Measurements from ENCODE around the gene CLVS2. TPM values are rescaled to one million over a fixed set of nuclear protein-coding genes. Genes with fewer than 3 reads are reported as not detected.

CLVS2 gene
- total RNA-seq, 4 donors from 2014 or later, result 0.27 to 0.54 (median 0.50) TPM; not detected in 1

GRCh38 chr6:123089226-123089625 is 93.2 kb downstream of the CLVS2 start:
- Histone ChIP-seq H3K36me3 (no peaks in the 10 kb centered on the region), H3K4me1 (no peaks in the 10 kb centered on the region), H3K27me3 (no peaks in the 10 kb centered on the region), H3K9me3 (no peaks in the 10 kb centered on the region), H3K27ac (no peak overlapping the region), H3K4me3 (no peak overlapping the region)
- TF ChIP-seq CTCF (IDR thresholded peaks at IDR 0.05) (no peak), POLR2AphosphoS5 (IDR thresholded peaks at IDR 0.05) (no peak)
- ATAC-seq, result no peak
- 67 to 74% methylated on average over 1 of the region's 1 CpG for WGBS, 2 donors (ENCODE audit: low coverage in 1 of 2)

- ATAC-seq, result no peak
- Histone ChIP-seq H3K4me3 (no peak overlapping the region), H3K27me3 (no peaks in the 10 kb centered on the region), H3K27ac (no peak overlapping the region), H3K9me3 (no peaks in the 10 kb centered on the region), H3K4me1 (no peaks in the 10 kb centered on the region), H3K36me3 (no peaks in the 10 kb centered on the region)
- no peak for TF ChIP-seq CTCF (IDR thresholded peaks at IDR 0.05)
- no peak for TF ChIP-seq POLR2AphosphoS5 (IDR thresholded peaks at IDR 0.05)
- WGBS, 2 donors (ENCODE audit: low coverage in 1 of 2), result 90% methylated on average over 2 of the region's 2 CpGs; no CpG with 5 or more reads in 1 of the 2 donors
Measured at GRCh38 chr6:123091091-123091895, 95.3 kb downstream of the CLVS2 start.

GRCh38 chr6:123091896-123092271 is 95.8 kb downstream of the CLVS2 start:
- Histone ChIP-seq H3K4me1 (no peaks in the 10 kb centered on the region), H3K27ac (no peak overlapping the region), H3K9me3 (no peaks in the 10 kb centered on the region), H3K36me3 (no peaks in the 10 kb centered on the region), H3K4me3 (no peak overlapping the region), H3K27me3 (no peaks in the 10 kb centered on the region)
- TF ChIP-seq EP300 (IDR thresholded peaks at IDR 0.05), result no peak
- TF ChIP-seq POLR2A (IDR thresholded peaks at IDR 0.05), result no peak
- no peak for TF ChIP-seq POLR2AphosphoS5 (IDR thresholded peaks at IDR 0.05)
- no peak for TF ChIP-seq CTCF (IDR thresholded peaks at IDR 0.05)
- ATAC-seq, result no peak

DNA sequence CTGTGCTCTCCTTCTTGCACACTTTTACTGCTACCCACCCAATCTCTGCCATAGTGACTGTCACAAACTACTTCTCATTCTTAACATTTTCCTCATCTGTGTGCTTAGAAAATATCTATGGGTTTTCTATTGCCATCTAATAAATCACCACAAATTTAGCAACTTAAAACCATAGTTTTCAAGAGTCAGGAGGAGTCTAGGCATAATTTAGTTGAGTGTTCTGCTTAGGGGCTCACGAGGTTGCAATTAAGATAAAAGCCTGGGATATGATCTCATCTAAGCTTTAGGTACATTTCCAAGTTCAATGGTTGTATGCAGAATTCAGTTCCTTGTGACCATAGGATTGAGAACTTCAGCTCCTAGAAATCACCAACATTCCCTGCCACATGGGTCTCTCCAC is 98.8 kb downstream of the CLVS2 start:
- no peaks in the 10 kb centered on the region for H3K27me3 ChIP-seq
- no peaks in the 10 kb centered on the region for H3K9me3 ChIP-seq
- H3K4me1 ChIP-seq, result no peaks in the 10 kb centered on the region
- H3K27ac ChIP-seq, result no peak overlapping the region
- H3K36me3 ChIP-seq, result no peaks in the 10 kb centered on the region
- TF ChIP-seq POLR2AphosphoS5 (IDR thresholded peaks at IDR 0.05), result no peak
- no peak for TF ChIP-seq EP300 (IDR thresholded peaks at IDR 0.05)
- no peak for TF ChIP-seq CTCF (IDR thresholded peaks at IDR 0.05)
- no peak for TF ChIP-seq POLR2A (IDR thresholded peaks at IDR 0.05)
- 50 to 80% methylated on average over 1 of the region's 1 CpG for WGBS, 2 donors (ENCODE audit: low coverage in 1 of 2)
- ATAC-seq, result no peak
- H3K4me3 ChIP-seq, result no peak overlapping the region

DNA sequence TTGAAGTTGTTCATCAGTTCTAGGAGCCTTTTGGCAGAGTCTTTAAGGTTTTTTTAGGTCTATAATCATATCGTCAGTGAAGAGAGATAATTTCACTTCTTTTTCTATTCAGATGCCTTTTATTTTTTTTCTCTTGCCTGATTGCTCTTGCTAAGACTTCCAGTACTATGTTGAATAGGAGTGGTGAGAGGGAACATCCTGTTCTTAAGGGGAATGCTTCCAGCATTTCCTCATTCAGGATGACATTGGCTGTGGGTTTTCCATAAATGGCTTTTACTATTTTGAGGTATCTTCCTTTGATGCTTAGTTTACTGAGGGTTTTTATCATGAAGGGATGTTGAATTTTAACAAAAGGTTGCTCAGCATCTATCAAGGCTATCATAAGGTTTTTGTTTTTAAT is 109.5 kb downstream of the CLVS2 start:
- no peaks in the 10 kb centered on the region for H3K4me1 ChIP-seq
- no peaks in the 10 kb centered on the region for H3K36me3 ChIP-seq
- ATAC-seq, result no peak
- H3K4me3 ChIP-seq, result no peak overlapping the region
- TF ChIP-seq CTCF (IDR thresholded peaks at IDR 0.05) (no peak), POLR2AphosphoS5 (IDR thresholded peaks at IDR 0.05) (no peak), POLR2A (IDR thresholded peaks at IDR 0.05) (no peak), EP300 (IDR thresholded peaks at IDR 0.05) (no peak)
- H3K27ac ChIP-seq, result no peak overlapping the region
- H3K27me3 ChIP-seq, result no peaks in the 10 kb centered on the region
- WGBS, 2 donors (ENCODE audit: low coverage in 1 of 2), result 73% methylated on average over 1 of the region's 1 CpG; no CpG with 5 or more reads in 1 of the 2 donors
- H3K9me3 ChIP-seq, result no peaks in the 10 kb centered on the region
